Measurements from ENCODE around the gene KLF5. TPM values are rescaled to one million over a fixed set of nuclear protein-coding genes. Genes with fewer than 3 reads are reported as not detected.

Gene KLF5
- total and polyA plus RNA-seq, 2 experiments from 2014 or later: 1.5 to 1.8 TPM

DNA sequence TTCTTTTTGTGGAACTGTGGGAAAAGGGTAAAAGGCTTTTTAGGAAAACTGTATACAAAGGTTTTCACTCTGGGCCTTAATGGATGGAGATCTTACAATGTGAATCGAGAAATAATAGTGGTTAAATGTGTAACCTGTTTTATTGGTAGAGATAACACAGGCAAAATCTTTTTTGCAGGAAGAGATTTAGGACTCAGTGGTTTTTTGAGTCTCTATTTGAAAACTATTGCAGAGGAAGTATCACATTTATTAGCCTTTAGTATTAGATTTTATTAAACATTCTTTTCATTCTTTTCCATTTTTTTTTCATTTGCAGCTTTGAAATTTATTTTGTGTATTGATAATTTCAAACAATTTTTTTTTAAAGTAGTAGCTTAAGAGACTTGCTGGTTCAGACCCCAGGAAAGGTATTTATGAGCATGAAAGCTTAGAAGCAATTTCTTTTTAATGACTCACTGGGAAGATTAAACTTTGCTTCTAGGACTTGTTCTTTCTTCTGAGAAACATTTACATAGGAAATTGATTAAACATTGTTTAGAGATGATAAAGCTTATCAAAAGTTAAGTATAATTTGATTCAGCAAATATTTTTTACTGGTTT lies 10.5 kb downstream of the KLF5 start (continued):
- TF ChIP-seq, protein P1, sequence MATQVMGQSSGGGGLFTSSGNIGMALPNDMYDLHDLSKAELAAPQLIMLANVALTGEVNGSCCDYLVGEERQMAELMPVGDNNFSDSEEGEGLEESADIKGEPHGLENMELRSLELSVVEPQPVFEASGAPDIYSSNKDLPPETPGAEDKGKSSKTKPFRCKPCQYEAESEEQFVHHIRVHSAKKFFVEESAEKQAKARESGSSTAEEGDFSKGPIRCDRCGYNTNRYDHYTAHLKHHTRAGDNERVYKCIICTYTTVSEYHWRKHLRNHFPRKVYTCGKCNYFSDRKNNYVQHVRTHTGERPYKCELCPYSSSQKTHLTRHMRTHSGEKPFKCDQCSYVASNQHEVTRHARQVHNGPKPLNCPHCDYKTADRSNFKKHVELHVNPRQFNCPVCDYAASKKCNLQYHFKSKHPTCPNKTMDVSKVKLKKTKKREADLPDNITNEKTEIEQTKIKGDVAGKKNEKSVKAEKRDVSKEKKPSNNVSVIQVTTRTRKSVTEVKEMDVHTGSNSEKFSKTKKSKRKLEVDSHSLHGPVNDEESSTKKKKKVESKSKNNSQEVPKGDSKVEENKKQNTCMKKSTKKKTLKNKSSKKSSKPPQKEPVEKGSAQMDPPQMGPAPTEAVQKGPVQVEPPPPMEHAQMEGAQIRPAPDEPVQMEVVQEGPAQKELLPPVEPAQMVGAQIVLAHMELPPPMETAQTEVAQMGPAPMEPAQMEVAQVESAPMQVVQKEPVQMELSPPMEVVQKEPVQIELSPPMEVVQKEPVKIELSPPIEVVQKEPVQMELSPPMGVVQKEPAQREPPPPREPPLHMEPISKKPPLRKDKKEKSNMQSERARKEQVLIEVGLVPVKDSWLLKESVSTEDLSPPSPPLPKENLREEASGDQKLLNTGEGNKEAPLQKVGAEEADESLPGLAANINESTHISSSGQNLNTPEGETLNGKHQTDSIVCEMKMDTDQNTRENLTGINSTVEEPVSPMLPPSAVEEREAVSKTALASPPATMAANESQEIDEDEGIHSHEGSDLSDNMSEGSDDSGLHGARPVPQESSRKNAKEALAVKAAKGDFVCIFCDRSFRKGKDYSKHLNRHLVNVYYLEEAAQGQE (IDR thresholded peaks at IDR 0.05; ENCODE audit: unreplicated experiment): no peak
- TF ChIP-seq JUNB (IDR thresholded peaks at IDR 0.05; ENCODE audit: unreplicated experiment) (no peak), CREB1 (CRISPR knock-in tag; IDR thresholded peaks at IDR 0.05; ENCODE audit: low read depth) (no peak), NANOG (IDR thresholded peaks at IDR 0.05; ENCODE audit: borderline replicate concordance) (no peak), ZNF114 (CRISPR knock-in tag; IDR thresholded peaks at IDR 0.05) (no peak)
- TF ChIP-seq, protein P2, sequence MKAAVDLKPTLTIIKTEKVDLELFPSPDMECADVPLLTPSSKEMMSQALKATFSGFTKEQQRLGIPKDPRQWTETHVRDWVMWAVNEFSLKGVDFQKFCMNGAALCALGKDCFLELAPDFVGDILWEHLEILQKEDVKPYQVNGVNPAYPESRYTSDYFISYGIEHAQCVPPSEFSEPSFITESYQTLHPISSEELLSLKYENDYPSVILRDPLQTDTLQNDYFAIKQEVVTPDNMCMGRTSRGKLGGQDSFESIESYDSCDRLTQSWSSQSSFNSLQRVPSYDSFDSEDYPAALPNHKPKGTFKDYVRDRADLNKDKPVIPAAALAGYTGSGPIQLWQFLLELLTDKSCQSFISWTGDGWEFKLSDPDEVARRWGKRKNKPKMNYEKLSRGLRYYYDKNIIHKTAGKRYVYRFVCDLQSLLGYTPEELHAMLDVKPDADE (IDR thresholded peaks at IDR 0.05): no peak

DNA sequence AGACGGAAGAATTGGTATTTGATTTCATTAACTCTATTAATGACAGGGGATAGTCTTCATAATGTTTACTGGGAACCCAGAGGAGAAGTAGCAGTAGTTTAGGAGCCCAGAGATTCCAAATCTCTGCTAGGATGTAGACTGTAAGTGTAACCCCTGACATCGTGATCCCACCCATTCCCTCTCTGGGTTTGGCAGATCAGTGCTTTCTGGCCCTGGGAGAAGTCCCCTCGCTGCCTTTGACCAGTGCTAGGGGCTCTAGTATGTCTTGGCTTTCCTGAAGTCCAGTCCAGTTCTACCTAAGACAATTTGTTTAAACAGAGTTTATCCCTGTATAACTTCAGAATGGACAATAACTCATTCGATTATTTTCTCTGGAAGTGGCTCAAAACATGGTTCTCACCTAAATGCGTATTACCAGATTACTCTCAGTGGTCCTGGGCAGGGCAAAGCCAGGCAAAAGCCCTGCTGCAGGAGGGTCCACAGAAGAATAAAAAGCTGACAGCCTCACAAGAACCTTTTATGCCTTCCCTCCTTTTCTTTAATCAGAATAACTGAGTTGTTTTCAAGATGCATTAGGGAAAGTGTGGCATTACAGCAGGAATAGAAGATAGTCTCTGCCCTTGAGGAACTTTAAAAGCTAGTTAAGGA lies 11.8 kb downstream of the KLF5 start:
- H3K4me3 ChIP-seq: no peak overlapping the region
- peaks cover 15% of the 10 kb centered on the region; the same call in 1 of the 2 replicates for H3K27me3 ChIP-seq (ENCODE audit: insufficient read depth)
- Mint-ChIP-seq H3K4me1 (peaks cover 41% of the 10 kb centered on the region), H3K27me3 (ENCODE audit: insufficient read depth, low read depth, poor library complexity) (peaks cover 4% of the 10 kb centered on the region), H3K27ac (no peak overlapping the region), H3K9me3 (no peaks in the 10 kb centered on the region), H3K4me3 (no peak overlapping the region), H3K36me3 (ENCODE audit: low read depth) (no peaks in the 10 kb centered on the region)
- H4K20me1 ChIP-seq (replicated peaks; ENCODE audit: insufficient read depth): no peaks in the 10 kb centered on the region
- H3F3A ChIP-seq (replicated peaks; ENCODE audit: low read depth): no peaks in the 10 kb centered on the region
- DNase-seq (ENCODE audit: low spot score) (no peak), ATAC-seq (no peak; the same call in 2 of the 3 replicates)
- peaks cover 24% of the 10 kb centered on the region for H3K4me1 ChIP-seq (ENCODE audit: insufficient read depth)
- no peaks in the 10 kb centered on the region for H3K79me2 ChIP-seq (replicated peaks; ENCODE audit: insufficient read depth)
- no peak overlapping the region for H3K4me2 ChIP-seq
- H3K36me3 ChIP-seq (ENCODE audit: insufficient read depth): no peaks in the 10 kb centered on the region
- H2AFZ ChIP-seq: no peak overlapping the region
- no peak overlapping the region for H3K27ac ChIP-seq (ENCODE audit: low read depth)
- no peaks in the 10 kb centered on the region for H3K9me2 ChIP-seq (ENCODE audit: insufficient read depth)
- no peak for TF ChIP-seq JUNB (IDR thresholded peaks at IDR 0.05; ENCODE audit: unreplicated experiment)
- TF ChIP-seq, protein P3, sequence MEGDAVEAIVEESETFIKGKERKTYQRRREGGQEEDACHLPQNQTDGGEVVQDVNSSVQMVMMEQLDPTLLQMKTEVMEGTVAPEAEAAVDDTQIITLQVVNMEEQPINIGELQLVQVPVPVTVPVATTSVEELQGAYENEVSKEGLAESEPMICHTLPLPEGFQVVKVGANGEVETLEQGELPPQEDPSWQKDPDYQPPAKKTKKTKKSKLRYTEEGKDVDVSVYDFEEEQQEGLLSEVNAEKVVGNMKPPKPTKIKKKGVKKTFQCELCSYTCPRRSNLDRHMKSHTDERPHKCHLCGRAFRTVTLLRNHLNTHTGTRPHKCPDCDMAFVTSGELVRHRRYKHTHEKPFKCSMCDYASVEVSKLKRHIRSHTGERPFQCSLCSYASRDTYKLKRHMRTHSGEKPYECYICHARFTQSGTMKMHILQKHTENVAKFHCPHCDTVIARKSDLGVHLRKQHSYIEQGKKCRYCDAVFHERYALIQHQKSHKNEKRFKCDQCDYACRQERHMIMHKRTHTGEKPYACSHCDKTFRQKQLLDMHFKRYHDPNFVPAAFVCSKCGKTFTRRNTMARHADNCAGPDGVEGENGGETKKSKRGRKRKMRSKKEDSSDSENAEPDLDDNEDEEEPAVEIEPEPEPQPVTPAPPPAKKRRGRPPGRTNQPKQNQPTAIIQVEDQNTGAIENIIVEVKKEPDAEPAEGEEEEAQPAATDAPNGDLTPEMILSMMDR (conservative IDR thresholded peaks at IDR 0.05; ENCODE audit: low read depth in 2 of 2): no peak
- TF ChIP-seq, protein P4, sequence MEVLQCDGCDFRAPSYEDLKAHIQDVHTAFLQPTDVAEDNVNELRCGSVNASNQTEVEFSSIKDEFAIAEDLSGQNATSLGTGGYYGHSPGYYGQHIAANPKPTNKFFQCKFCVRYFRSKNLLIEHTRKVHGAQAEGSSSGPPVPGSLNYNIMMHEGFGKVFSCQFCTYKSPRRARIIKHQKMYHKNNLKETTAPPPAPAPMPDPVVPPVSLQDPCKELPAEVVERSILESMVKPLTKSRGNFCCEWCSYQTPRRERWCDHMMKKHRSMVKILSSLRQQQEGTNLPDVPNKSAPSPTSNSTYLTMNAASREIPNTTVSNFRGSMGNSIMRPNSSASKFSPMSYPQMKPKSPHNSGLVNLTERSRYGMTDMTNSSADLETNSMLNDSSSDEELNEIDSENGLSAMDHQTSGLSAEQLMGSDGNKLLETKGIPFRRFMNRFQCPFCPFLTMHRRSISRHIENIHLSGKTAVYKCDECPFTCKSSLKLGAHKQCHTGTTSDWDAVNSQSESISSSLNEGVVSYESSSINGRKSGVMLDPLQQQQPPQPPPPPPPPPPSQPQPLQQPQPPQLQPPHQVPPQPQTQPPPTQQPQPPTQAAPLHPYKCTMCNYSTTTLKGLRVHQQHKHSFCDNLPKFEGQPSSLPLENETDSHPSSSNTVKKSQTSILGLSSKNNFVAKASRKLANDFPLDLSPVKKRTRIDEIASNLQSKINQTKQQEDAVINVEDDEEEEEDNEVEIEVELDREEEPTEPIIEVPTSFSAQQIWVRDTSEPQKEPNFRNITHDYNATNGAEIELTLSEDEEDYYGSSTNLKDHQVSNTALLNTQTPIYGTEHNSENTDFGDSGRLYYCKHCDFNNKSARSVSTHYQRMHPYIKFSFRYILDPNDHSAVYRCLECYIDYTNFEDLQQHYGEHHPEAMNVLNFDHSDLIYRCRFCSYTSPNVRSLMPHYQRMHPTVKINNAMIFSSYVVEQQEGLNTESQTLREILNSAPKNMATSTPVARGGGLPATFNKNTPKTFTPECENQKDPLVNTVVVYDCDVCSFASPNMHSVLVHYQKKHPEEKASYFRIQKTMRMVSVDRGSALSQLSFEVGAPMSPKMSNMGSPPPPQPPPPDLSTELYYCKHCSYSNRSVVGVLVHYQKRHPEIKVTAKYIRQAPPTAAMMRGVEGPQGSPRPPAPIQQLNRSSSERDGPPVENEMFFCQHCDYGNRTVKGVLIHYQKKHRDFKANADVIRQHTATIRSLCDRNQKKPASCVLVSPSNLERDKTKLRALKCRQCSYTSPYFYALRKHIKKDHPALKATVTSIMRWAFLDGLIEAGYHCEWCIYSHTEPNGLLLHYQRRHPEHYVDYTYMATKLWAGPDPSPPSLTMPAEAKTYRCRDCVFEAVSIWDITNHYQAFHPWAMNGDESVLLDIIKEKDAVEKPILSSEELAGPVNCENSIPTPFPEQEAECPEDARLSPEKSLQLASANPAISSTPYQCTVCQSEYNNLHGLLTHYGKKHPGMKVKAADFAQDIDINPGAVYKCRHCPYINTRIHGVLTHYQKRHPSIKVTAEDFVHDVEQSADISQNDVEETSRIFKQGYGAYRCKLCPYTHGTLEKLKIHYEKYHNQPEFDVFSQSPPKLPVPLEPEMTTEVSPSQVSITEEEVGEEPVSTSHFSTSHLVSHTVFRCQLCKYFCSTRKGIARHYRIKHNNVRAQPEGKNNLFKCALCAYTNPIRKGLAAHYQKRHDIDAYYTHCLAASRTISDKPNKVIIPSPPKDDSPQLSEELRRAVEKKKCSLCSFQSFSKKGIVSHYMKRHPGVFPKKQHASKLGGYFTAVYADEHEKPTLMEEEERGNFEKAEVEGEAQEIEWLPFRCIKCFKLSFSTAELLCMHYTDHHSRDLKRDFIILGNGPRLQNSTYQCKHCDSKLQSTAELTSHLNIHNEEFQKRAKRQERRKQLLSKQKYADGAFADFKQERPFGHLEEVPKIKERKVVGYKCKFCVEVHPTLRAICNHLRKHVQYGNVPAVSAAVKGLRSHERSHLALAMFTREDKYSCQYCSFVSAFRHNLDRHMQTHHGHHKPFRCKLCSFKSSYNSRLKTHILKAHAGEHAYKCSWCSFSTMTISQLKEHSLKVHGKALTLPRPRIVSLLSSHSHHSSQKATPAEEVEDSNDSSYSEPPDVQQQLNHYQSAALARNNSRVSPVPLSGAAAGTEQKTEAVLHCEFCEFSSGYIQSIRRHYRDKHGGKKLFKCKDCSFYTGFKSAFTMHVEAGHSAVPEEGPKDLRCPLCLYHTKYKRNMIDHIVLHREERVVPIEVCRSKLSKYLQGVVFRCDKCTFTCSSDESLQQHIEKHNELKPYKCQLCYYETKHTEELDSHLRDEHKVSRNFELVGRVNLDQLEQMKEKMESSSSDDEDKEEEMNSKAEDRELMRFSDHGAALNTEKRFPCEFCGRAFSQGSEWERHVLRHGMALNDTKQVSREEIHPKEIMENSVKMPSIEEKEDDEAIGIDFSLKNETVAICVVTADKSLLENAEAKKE (CRISPR knock-in tag; IDR thresholded peaks at IDR 0.05): no peak
- no peak for TF ChIP-seq EZH2 (IDR thresholded peaks at IDR 0.05; ENCODE audit: low read depth, unreplicated experiment)
- TF ChIP-seq POLR2AphosphoS5 (IDR thresholded peaks at IDR 0.05; ENCODE audit: low read depth): no peak
